Measurements from ENCODE around the gene RASSF1.

Gene RASSF1

GRCh38 chr3:50340448-50341329 lies at the start of gene RASSF1:
Gene RASSF1, minus strand, starts transcription at chr3:50340836. Its CDS starts 31 bp downstream, at chr3:50340805.
- peak; percentile 85 for DNase-seq

GRCh38 chr3:50389414-50389767 lies 48.8 kb upstream of the RASSF1 start:
- no peak for DNase-seq

- no peak for DNase-seq
Measured at GRCh38 chr3:50388720-50389413, 48.2 kb upstream of the RASSF1 start.

GRCh38 chr3:50388016-50388719 lies 47.5 kb upstream of the RASSF1 start:
- no peak for DNase-seq

GRCh38 chr3:50385754-50386153 lies 45.1 kb upstream of the RASSF1 start:
- DNase-seq = no peak

- no peak for DNase-seq
Measured at GRCh38 chr3:50383750-50384149, 43.1 kb upstream of the RASSF1 start.

- no peak for DNase-seq
Measured at GRCh38 chr3:50382722-50383121, 42.1 kb upstream of the RASSF1 start.

GRCh38 chr3:50381383-50381782 lies 40.7 kb upstream of the RASSF1 start:
- no peak for DNase-seq

GRCh38 chr3:50380405-50381085 lies 39.9 kb upstream of the RASSF1 start:
- DNase-seq = no peak

- no peak for DNase-seq
Measured at GRCh38 chr3:50378757-50379156, 38.1 kb upstream of the RASSF1 start.

- no peak for DNase-seq
Measured at GRCh38 chr3:50378024-50378423, 37.4 kb upstream of the RASSF1 start.

- no peak for DNase-seq
Measured at GRCh38 chr3:50375258-50375931, 34.8 kb upstream of the RASSF1 start.

- DNase-seq = no peak
Measured at GRCh38 chr3:50374363-50375257, 34.0 kb upstream of the RASSF1 start.

GRCh38 chr3:50373146-50374051 lies 32.8 kb upstream of the RASSF1 start:
- DNase-seq = no peak

GRCh38 chr3:50372349-50372748 lies 31.7 kb upstream of the RASSF1 start:
- DNase-seq = peak; percentile 29

GRCh38 chr3:50371133-50371685 lies 30.6 kb upstream of the RASSF1 start:
- DNase-seq = no peak

- no peak for DNase-seq
Measured at GRCh38 chr3:50370594-50370993, 30.0 kb upstream of the RASSF1 start.

GRCh38 chr3:50369012-50369670 lies 28.5 kb upstream of the RASSF1 start:
- DNase-seq = no peak

- no peak for DNase-seq
Measured at GRCh38 chr3:50365842-50366220, 25.2 kb upstream of the RASSF1 start.

Measured in KG1 (cell line).